AG09319 (cell line): ENCODE data around the gene BRPF3.

ENCODE experiments used
- DNase-seq: peaks from one replicate; pipeline ENCODE4 v3.0.0-alpha.2; 2010; ENCODE audit warnings: low read depth; ENCODE audit errors: extremely low read depth
- CTCF ChIP-seq: IDR thresholded peaks from 2 replicates; pipeline ENCODE4 v1.5.1; 2011; ENCODE audit warnings: low read depth, mild to moderate bottlenecking, inconsistent platforms, low read length, moderate library complexity

BRPF3 gene

DNA sequence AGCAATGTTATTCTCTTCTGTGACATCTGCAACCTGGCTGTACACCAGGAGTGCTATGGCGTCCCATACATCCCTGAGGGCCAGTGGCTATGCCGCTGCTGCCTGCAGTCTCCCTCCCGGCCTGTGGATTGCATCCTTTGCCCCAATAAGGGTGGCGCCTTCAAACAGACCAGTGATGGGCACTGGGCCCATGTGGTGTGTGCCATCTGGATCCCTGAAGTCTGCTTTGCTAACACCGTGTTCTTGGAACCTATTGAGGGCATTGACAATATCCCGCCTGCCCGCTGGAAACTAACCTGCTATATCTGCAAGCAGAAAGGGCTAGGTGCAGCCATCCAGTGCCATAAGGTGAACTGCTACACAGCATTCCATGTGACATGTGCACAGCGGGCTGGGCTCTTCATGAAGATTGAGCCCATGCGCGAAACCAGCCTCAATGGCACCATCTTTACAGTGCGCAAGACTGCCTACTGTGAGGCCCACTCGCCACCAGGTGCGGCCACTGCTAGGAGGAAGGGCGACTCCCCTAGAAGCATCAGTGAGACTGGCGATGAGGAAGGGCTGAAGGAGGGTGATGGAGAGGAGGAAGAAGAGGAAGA, 4.6 kb downstream of the BRPF3 start:
- DNase-seq, result no peak
- no peak for TF ChIP-seq CTCF

DNA sequence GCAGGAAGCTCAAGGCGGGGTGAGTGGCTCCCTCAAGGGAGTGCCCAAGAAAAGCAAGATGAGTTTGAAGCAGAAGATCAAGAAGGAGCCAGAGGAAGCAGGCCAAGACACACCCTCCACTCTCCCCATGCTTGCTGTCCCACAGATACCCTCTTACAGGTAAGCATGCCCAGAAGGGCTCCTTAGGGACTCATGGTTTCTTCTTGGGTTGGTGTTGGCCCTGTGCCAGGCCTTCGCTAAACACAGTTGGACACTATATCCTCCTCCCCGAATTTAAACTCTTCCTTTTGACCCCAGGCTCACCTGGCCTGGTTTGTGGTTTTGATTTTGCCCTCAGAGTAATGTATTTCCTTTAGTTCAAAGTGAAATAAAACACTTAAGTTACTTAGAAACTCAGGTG, 5.1 kb downstream of the BRPF3 start:
- no peak for TF ChIP-seq CTCF

DNA sequence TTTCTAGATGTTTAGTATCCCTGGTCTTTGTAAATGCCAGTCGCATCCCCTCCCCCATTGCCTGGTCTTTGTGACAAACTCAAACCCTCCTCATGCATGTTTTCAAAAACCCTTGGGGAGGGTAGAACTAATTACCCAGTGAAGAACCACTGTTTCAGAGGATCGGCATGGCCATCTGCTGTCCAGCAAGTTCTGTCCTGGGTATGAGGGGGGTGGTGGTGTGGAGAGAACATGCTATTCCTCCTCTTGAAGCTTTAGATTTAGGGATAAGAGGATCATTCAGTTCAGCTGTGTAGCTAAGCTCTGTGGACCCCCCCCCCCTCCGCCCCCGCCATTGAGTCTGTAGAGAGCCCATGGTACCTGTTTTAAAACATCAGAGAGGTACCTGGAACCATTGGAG, 5.6 kb downstream of the BRPF3 start:
- TF ChIP-seq CTCF, result no peak
- no peak for DNase-seq

More for the DNA sequence above, 5.1 kb downstream of the BRPF3 start:
- DNase-seq, result no peak

DNA sequence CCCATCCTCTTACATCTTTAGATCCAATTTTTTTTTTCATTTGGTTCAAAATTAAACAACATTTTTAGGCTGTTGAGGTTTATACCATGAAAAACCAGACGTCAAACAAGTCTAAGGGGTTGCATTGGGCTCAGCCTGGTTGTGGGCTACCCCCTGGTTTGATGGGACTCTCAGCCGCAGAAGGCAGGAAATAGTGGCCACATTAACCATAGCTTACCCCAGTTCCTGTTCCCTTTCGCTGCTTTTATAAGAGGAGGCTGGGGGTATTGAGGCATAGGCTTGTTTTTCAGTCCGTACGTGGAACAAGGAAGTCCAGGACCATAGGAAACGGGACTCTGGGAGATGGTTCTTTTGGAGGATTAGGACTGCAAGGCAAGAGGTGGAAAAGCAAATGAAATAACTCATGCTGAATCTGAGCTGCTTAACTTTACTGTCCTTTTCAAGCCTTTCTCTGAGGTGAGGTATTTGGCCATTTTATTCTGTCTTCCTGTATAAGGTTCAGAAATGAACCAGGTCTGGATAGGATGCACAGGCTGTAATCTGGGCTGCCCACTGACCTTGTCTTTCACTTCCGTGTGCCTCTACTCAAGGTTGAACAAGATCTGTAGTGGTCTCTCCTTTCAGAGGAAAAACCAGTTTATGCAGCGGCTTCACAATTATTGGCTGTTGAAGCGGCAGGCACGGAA, 7.7 kb downstream of the BRPF3 start:
- no peak for DNase-seq
- no peak for TF ChIP-seq CTCF

- no peak for TF ChIP-seq CTCF
- no peak for DNase-seq
Observed at GRCh38 chr6:36207155-36207554, 10.6 kb downstream of the BRPF3 start.

DNA sequence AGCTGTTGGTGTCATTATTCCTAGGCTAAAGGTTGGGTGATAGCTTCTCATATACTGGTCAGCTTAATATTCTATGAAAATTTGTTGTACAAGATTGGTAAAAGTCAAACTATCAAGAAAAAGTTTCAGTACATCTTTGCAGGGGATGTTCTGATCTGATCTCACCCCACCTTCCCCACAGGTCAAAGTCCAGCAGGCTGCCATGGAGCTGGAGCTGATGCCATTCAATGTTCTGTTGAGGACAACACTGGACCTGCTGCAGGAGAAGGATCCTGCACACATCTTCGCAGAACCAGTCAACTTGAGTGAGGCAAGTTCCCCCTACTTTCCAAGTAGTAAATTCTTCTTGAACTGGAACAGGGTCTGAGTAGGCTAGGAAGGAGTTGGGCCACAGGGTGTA, 13.1 kb downstream of the BRPF3 start:
- no peak for TF ChIP-seq CTCF
- DNase-seq, result no peak

DNA sequence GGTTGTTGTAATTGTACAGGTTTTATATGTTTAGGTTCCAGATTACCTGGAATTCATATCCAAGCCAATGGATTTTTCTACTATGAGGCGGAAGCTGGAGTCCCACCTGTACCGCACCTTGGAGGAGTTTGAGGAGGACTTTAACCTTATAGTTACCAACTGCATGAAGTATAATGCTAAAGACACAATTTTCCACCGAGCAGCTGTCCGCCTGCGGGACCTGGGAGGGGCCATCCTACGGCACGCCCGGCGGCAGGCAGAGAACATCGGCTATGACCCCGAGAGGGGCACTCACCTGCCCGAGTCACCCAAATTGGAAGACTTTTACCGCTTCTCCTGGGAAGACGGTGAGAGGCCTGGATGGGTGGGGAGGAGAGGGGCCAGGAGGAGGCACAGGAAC, 13.6 kb downstream of the BRPF3 start:
- no peak for DNase-seq
- TF ChIP-seq CTCF, result no peak
